ENCODE data around the gene MAPK1.

- TF ChIP-seq ZC3H10 (CRISPR knock-in tag; IDR thresholded peaks at IDR 0.05) (no peak), TSHZ2 (CRISPR knock-in tag; IDR thresholded peaks at IDR 0.05) (no peak), ZNF8 (CRISPR knock-in tag; IDR thresholded peaks at IDR 0.05) (no peak), CSRNP3 (CRISPR knock-in tag; IDR thresholded peaks at IDR 0.05) (no peak), TOX (CRISPR knock-in tag; IDR thresholded peaks at IDR 0.05; ENCODE audit: borderline replicate concordance) (no peak), ISL1 (CRISPR knock-in tag; IDR thresholded peaks at IDR 0.05) (no peak), CREB5 (CRISPR knock-in tag; IDR thresholded peaks at IDR 0.05; ENCODE audit: low read depth) (no peak), SNAI2 (CRISPR knock-in tag; IDR thresholded peaks at IDR 0.05) (no peak), ARNTL (CRISPR knock-in tag; IDR thresholded peaks at IDR 0.05; ENCODE audit: borderline replicate concordance, low read depth) (no peak), ZNF565 (CRISPR knock-in tag; conservative IDR thresholded peaks at IDR 0.05; ENCODE audit: low read depth) (no peak)
Observed at GRCh38 chr22:21760640-21761039, 106.8 kb downstream of the MAPK1 start.

Data from SK-N-SH treated with all-trans-retinoic acid at 6 μM for 48 hours (cell line).